Measurements from ENCODE around the gene RALY. TPM values are rescaled to one million over a fixed set of nuclear protein-coding genes. Genes with fewer than 3 reads are reported as not detected.
A peak's percentile ranks its signal among the peaks of the same experiment; 100 is the strongest.

RALY gene
- total and polyA plus RNA-seq, 4 experiments from 2014 or later = 112 to 218 (median 153) TPM

- Mint-ChIP-seq H3K27me3 (no peaks in the 10 kb centered on the region), H3K9me3 (peaks cover 0 to 2% (median 0%) of the 10 kb centered on the region in 8 donors), H3K4me1 (peaks cover 19 to 27% (median 23%) of the 10 kb centered on the region in 4 donors), H3K4me3 (no peak overlapping the region), H3K36me3 (peaks cover 23 to 46% of the 10 kb centered on the region in 2 donors), H3K27ac (peak overlapping the region in 1 of 7 donors; percentile 52)
- POLR2A ChIA-PET (ENCODE audit: partially characterized antibody) = interaction anchor here (1.1 kb wide), 1 partner anchor 10 kb away, joined by 3 read pairs; no protein-coding TSS in a partner anchor
- CTCF ChIA-PET (ENCODE audit: partially characterized antibody) = interaction anchor here (5.9 kb wide), 1 partner anchor 158 kb away, joined by 84 read pairs; no protein-coding TSS in a partner anchor
- Histone ChIP-seq H3K36me3 (ENCODE audit: insufficient read depth, low read length) (peaks cover 42% of the 10 kb centered on the region), H3K27me3 (ENCODE audit: insufficient read depth, low read length) (no peaks in the 10 kb centered on the region), H3K27ac (ENCODE audit: low read depth, low read length) (no peak overlapping the region), H3K4me3 (ENCODE audit: low read length in 2 of 2) (no peak overlapping the region), H3K4me1 (ENCODE audit: insufficient read depth, low read length) (peaks cover 17% of the 10 kb centered on the region), H3K9me3 (ENCODE audit: control insufficient read depth in 1 of 2, low read length in 2 of 2) (no peaks in the 10 kb centered on the region)
- no peak for DNase-seq
- intact Hi-C loops (cut with micrococcal nuclease) = no loop called here
Measured at GRCh38 chr20:34072778-34073177, 79.1 kb downstream of the RALY start.

GRCh38 chr20:34074101-34074760 is 80.5 kb downstream of the RALY start:
- no peak for DNase-seq
- peak overlapping the region in 2 of 7 donors; percentile 52 to 69 for H3K27ac Mint-ChIP-seq
- Histone ChIP-seq H3K4me3 (ENCODE audit: low read length in 2 of 2) (no peak overlapping the region), H3K27ac (ENCODE audit: low read depth, low read length) (no peak overlapping the region), H3K4me1 (ENCODE audit: insufficient read depth, low read length) (peaks cover 5% of the 10 kb centered on the region), H3K36me3 (ENCODE audit: insufficient read depth, low read length) (peaks cover 54% of the 10 kb centered on the region), H3K9me3 (ENCODE audit: control insufficient read depth in 1 of 2, low read length in 2 of 2) (no peaks in the 10 kb centered on the region), H3K27me3 (ENCODE audit: insufficient read depth, low read length) (no peaks in the 10 kb centered on the region)
- H3K4me1 Mint-ChIP-seq = peaks cover 5 to 14% (median 11%) of the 10 kb centered on the region in 4 donors
- H3K36me3 Mint-ChIP-seq = peaks cover 28 to 60% of the 10 kb centered on the region in 2 donors
- H3K9me3 Mint-ChIP-seq = peaks cover 0 to 2% (median 0%) of the 10 kb centered on the region in 8 donors
- CTCF ChIA-PET (ENCODE audit: partially characterized antibody) = interaction anchor here (1.9 to 2.4 kb wide), 2 partner anchors 27 to 159 kb away, joined by 6 read pairs; no protein-coding TSS in a partner anchor
- H3K27me3 Mint-ChIP-seq = no peaks in the 10 kb centered on the region
- POLR2A ChIA-PET (ENCODE audit: partially characterized antibody) = no interaction called here
- intact Hi-C loops (cut with micrococcal nuclease) = no loop called here
- no peak overlapping the region for H3K4me3 Mint-ChIP-seq

- intact Hi-C loops (cut with micrococcal nuclease) = no loop called here
- Histone ChIP-seq H3K4me1 (ENCODE audit: insufficient read depth, low read length) (no peaks in the 10 kb centered on the region), H3K36me3 (ENCODE audit: insufficient read depth, low read length) (peaks cover 59% of the 10 kb centered on the region), H3K9me3 (ENCODE audit: control insufficient read depth in 1 of 2, low read length in 2 of 2) (no peaks in the 10 kb centered on the region), H3K27me3 (ENCODE audit: insufficient read depth, low read length) (no peaks in the 10 kb centered on the region), H3K27ac (ENCODE audit: low read depth, low read length) (no peak overlapping the region), H3K4me3 (ENCODE audit: low read length in 2 of 2) (no peak overlapping the region)
- Mint-ChIP-seq H3K27me3 (no peaks in the 10 kb centered on the region), H3K27ac (peak overlapping the region in 4 of 7 donors; percentile 32 to 52 (median 42)), H3K9me3 (peaks cover 0 to 2% (median 0%) of the 10 kb centered on the region in 8 donors), H3K36me3 (peaks cover 37 to 69% of the 10 kb centered on the region in 2 donors), H3K4me3 (no peak overlapping the region), H3K4me1 (peaks cover 0 to 5% (median 4%) of the 10 kb centered on the region in 4 donors)
- ChIA-PET CTCF (ENCODE audit: partially characterized antibody) (interaction anchor here (1.5 kb wide), 1 partner anchor 160 kb away, joined by 4 read pairs; no protein-coding TSS in a partner anchor), POLR2A (ENCODE audit: partially characterized antibody) (no interaction called here)
- no peak for DNase-seq
Measured at GRCh38 chr20:34075647-34076046, 81.9 kb downstream of the RALY start.

GRCh38 chr20:34076952-34077351 is 83.2 kb downstream of the RALY start:
- H3K27ac ChIP-seq (ENCODE audit: low read depth, low read length) = no peak overlapping the region
- H3K9me3 ChIP-seq (ENCODE audit: control insufficient read depth in 1 of 2, low read length in 2 of 2) = no peaks in the 10 kb centered on the region
- peaks cover 45 to 72% of the 10 kb centered on the region in 2 donors for H3K36me3 Mint-ChIP-seq
- peaks cover 0 to 2% (median 0%) of the 10 kb centered on the region in 8 donors for H3K9me3 Mint-ChIP-seq
- H3K27ac Mint-ChIP-seq = peak overlapping the region in 2 of 7 donors; percentile 41 to 62
- ChIA-PET POLR2A (ENCODE audit: partially characterized antibody) (interaction anchor here (1.0 to 1.4 kb wide), 2 partner anchors 8 to 146 kb away, joined by 3 read pairs; no protein-coding TSS in a partner anchor), CTCF (ENCODE audit: partially characterized antibody) (interaction anchor here (1.5 kb wide), 1 partner anchor 161 kb away, joined by 4 read pairs; no protein-coding TSS in a partner anchor)
- DNase-seq = no peak
- intact Hi-C loops (cut with micrococcal nuclease) = no loop called here
- H3K27me3 Mint-ChIP-seq = no peaks in the 10 kb centered on the region
- no peaks in the 10 kb centered on the region for H3K4me1 ChIP-seq (ENCODE audit: insufficient read depth, low read length)
- H3K4me3 Mint-ChIP-seq = no peak overlapping the region
- no peak overlapping the region for H3K4me3 ChIP-seq (ENCODE audit: low read length in 2 of 2)
- peaks cover 0 to 2% (median 2%) of the 10 kb centered on the region in 4 donors for H3K4me1 Mint-ChIP-seq
- peaks cover 68% of the 10 kb centered on the region for H3K36me3 ChIP-seq (ENCODE audit: insufficient read depth, low read length)
- no peaks in the 10 kb centered on the region for H3K27me3 ChIP-seq (ENCODE audit: insufficient read depth, low read length)

GRCh38 chr20:34078540-34078939 is 84.8 kb downstream of the RALY start:
- ChIA-PET CTCF (ENCODE audit: partially characterized antibody) (interaction anchor here (0.9 to 1.2 kb wide), 2 partner anchors 9 to 11 kb away, joined by 3 read pairs; no protein-coding TSS in a partner anchor), POLR2A (ENCODE audit: partially characterized antibody) (interaction anchor here (0.9 kb wide), 1 partner anchor 85 kb away, joined by 3 read pairs; the partner anchor contains the start of gene RALY)
- Histone ChIP-seq H3K4me3 (ENCODE audit: low read length in 2 of 2) (no peak overlapping the region), H3K9me3 (ENCODE audit: control insufficient read depth in 1 of 2, low read length in 2 of 2) (no peaks in the 10 kb centered on the region), H3K4me1 (ENCODE audit: insufficient read depth, low read length) (no peaks in the 10 kb centered on the region), H3K27ac (ENCODE audit: low read depth, low read length) (no peak overlapping the region), H3K27me3 (ENCODE audit: insufficient read depth, low read length) (no peaks in the 10 kb centered on the region), H3K36me3 (ENCODE audit: insufficient read depth, low read length) (peaks cover 70% of the 10 kb centered on the region)
- H3K9me3 Mint-ChIP-seq = peaks cover 0 to 2% (median 0%) of the 10 kb centered on the region in 8 donors
- no peak for DNase-seq
- intact Hi-C loops (cut with micrococcal nuclease) = no loop called here
- H3K36me3 Mint-ChIP-seq = peaks cover 33 to 75% of the 10 kb centered on the region in 2 donors
- H3K4me1 Mint-ChIP-seq = peaks cover 0 to 3% (median 1%) of the 10 kb centered on the region in 4 donors
- H3K27ac Mint-ChIP-seq = peak overlapping the region; percentile 11 to 80 (median 52)
- H3K27me3 Mint-ChIP-seq = no peaks in the 10 kb centered on the region
- H3K4me3 Mint-ChIP-seq = no peak overlapping the region

- Mint-ChIP-seq H3K36me3 (peaks cover 38 to 81% of the 10 kb centered on the region in 2 donors), H3K4me3 (no peak overlapping the region), H3K9me3 (peaks cover 0 to 2% (median 0%) of the 10 kb centered on the region in 8 donors), H3K4me1 (peaks cover 0 to 13% (median 8%) of the 10 kb centered on the region in 4 donors), H3K27ac (peak overlapping the region in 4 of 7 donors; percentile 13 to 77 (median 63)), H3K27me3 (no peaks in the 10 kb centered on the region)
- POLR2A ChIA-PET (ENCODE audit: partially characterized antibody) = no interaction called here
- Histone ChIP-seq H3K4me1 (ENCODE audit: insufficient read depth, low read length) (no peaks in the 10 kb centered on the region), H3K27me3 (ENCODE audit: insufficient read depth, low read length) (no peaks in the 10 kb centered on the region), H3K9me3 (ENCODE audit: control insufficient read depth in 1 of 2, low read length in 2 of 2) (no peaks in the 10 kb centered on the region), H3K27ac (ENCODE audit: low read depth, low read length) (no peak overlapping the region), H3K4me3 (ENCODE audit: low read length in 2 of 2) (no peak overlapping the region), H3K36me3 (ENCODE audit: insufficient read depth, low read length) (peaks cover 70% of the 10 kb centered on the region)
- no peak for DNase-seq
- CTCF ChIA-PET (ENCODE audit: partially characterized antibody) = no interaction called here
- intact Hi-C loops (cut with micrococcal nuclease) = no loop called here
Measured at GRCh38 chr20:34079818-34080217, 86.1 kb downstream of the RALY start.

- intact Hi-C loops (cut with micrococcal nuclease) = no loop called here
- no peak overlapping the region for H3K4me3 Mint-ChIP-seq
- no peaks in the 10 kb centered on the region for H3K9me3 ChIP-seq (ENCODE audit: control insufficient read depth in 1 of 2, low read length in 2 of 2)
- no peak for DNase-seq
- no peak overlapping the region for H3K4me3 ChIP-seq (ENCODE audit: low read length in 2 of 2)
- no peaks in the 10 kb centered on the region for H3K9me3 Mint-ChIP-seq
- peak overlapping the region in 3 of 7 donors; percentile 50 to 76 (median 73) for H3K27ac Mint-ChIP-seq
- peaks cover 59% of the 10 kb centered on the region for H3K36me3 ChIP-seq (ENCODE audit: insufficient read depth, low read length)
- ChIA-PET POLR2A (ENCODE audit: partially characterized antibody) (interaction anchor here (1.1 to 1.5 kb wide), 3 partner anchors 10 to 30 kb away, joined by 3 to 6 read pairs (median 3); partner anchors contain the start of gene EIF2S2), CTCF (ENCODE audit: partially characterized antibody) (interaction anchor here (0.8 to 1.4 kb wide), 2 partner anchors 14 to 182 kb away, joined by 3 to 6 read pairs; no protein-coding TSS in a partner anchor)
- peaks cover 34 to 89% of the 10 kb centered on the region in 2 donors for H3K36me3 Mint-ChIP-seq
- H3K27ac ChIP-seq (ENCODE audit: low read depth, low read length) = no peak overlapping the region
- peaks cover 8 to 18% (median 15%) of the 10 kb centered on the region in 4 donors for H3K4me1 Mint-ChIP-seq
- no peaks in the 10 kb centered on the region for H3K27me3 Mint-ChIP-seq
- H3K27me3 ChIP-seq (ENCODE audit: insufficient read depth, low read length) = no peaks in the 10 kb centered on the region
- H3K4me1 ChIP-seq (ENCODE audit: insufficient read depth, low read length) = peaks cover 5% of the 10 kb centered on the region
Measured at GRCh38 chr20:34082232-34082887, 88.6 kb downstream of the RALY start.
